GM19468 (cell line): ENCODE results near the gene KLHL22.
"Not testable (repeated sequence)": the region's sequence is repeated elsewhere in the genome, so short reads cannot be mapped to it uniquely, and the experiment has no call there.

ENCODE experiments used
- ATAC-seq: cut with Tn5 transposase; IDR thresholded peaks from one replicate; pipeline ENCODE4 v1.9.1; 2021; ENCODE audit warnings: mild to moderate bottlenecking, moderate library complexity, moderate number of reproducible peaks; ENCODE audit not compliant: unreplicated experiment; ENCODE audit errors: extremely low read depth

The KLHL22 gene

DNA sequence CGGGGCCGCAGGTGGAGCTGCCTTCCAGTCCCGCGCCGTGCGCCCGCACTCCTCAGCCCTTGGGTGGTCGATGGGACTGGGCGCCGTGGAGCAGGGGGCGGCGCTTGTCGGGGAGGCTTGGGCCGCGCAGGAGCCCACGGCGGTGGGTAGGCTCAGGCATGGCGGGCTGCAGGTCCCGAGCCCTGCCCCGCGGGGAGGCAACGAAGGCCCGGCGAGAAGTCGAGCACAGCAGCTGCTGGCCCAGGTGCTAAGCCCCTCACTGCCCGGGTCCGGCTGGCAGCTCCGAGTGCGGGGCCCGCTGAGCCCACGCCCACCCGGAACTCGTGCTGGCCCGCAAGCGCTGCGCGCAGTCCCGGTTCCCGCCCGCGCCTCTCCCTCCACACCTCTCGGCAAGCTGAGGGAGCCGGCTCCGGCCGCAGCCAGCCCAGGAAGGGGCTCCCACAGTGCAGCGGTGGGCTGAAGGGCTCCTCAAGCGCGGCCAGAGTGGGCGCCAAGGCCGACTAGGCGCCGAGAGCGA lies 103.2 kb downstream of the KLHL22 start:
- ATAC-seq: not testable (repeated sequence)
